GM19438 (cell line): ENCODE results near the gene FHL3.

Experiments
- ATAC-seq: cut with Tn5 transposase; IDR thresholded peaks from one replicate; pipeline ENCODE4 v1.9.1; 2021; ENCODE audit warnings: low read depth; ENCODE audit not compliant: unreplicated experiment

The FHL3 gene

GRCh38 chr1:37947364-37947763, 58.0 kb downstream of the FHL3 start:
- ATAC-seq, result no peak
